Prostate gland (tissue), 2 donors: ENCODE measurements around the gene LMNTD1.

ENCODE experiments used
- CTCF ChIP-seq, 4 experiments: fragments of 200-600 bp in 2 of 4; fragments of 450-650 bp in 2 of 4; sonication (generic) in 2 of 4; IDR thresholded peaks; 1 replicate in 3 of 4; 2 replicates in 1 of 4; pipeline ENCODE4 v1.5.1; 2016 to 2019; ENCODE audit warnings: antibody characterized with exemption in 4 of 4, mild to moderate bottlenecking in 2 of 4, moderate library complexity in 2 of 4
- POLR2AphosphoS5 ChIP-seq: sonication (generic); formaldehyde crosslinking; IDR thresholded peaks from one replicate; pipeline ENCODE4 v1.6.1; 2017; ENCODE audit warnings: antibody characterized with exemption

DNA sequence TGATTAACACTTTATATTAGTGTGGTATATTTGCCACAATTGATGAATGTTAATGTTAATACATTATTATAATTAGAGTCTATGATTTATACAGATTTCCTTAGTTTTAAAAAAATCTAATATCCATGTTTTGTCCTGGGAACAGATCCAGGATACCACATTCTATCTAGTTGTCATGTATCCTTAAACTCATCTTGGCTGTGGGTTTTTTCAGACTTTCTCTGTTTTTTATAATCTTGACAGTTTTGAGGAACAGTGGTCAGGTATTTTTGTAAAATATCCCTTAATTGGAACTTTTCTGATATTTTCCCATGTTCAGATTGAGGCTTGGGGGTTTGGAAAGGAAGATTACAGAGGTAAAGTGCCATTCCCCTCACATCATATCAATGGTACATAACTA lies 104.1 kb downstream of the LMNTD1 start:
- TF ChIP-seq CTCF (IDR thresholded peaks at IDR 0.05) = no peak
- TF ChIP-seq POLR2AphosphoS5 = no peak
